Keratinocyte (primary cell): ENCODE data around the gene TBX3.

ENCODE experiments used
- CTCF ChIP-seq, 3 experiments: IDR thresholded peaks in 1 of 3; conservative IDR thresholded peaks in 1 of 3; optimal IDR thresholded peaks in 1 of 3; 2 replicates in 2 of 3; 3 replicates in 1 of 3; pipeline versions ENCODE3 to v1.5.1; 2011; ENCODE audit warnings: low read length in 3 of 3, mild to moderate bottlenecking in 3 of 3, moderate library complexity in 2 of 3, control low read depth in 1 of 3, inconsistent platforms in 1 of 3; ENCODE audit not compliant: insufficient read depth in 2 of 3; ENCODE audit errors: extremely low read depth in 1 of 3
- EZH2 ChIP-seq: IDR thresholded peaks from one replicate; pipeline ENCODE4 v1.6.1; 2012; ENCODE audit warnings: inconsistent platforms, mild to moderate bottlenecking, low read length, moderate library complexity

GRCh38 chr12:114648711-114649110, 35.3 kb downstream of the TBX3 start:
- TF ChIP-seq CTCF (optimal IDR thresholded peaks at IDR 0.05 in 1 of 3, IDR thresholded peaks at IDR 0.05 in 1 of 3, conservative IDR thresholded peaks at IDR 0.05 in 1 of 3; ENCODE audit: extremely low read depth in 1 of 3, insufficient read depth in 2 of 3, low read length in 3 of 3) (no peak), EZH2 (no peak)
